Superior temporal gyrus (tissue), 1 donor: ENCODE measurements around the gene LTB.

ENCODE experiments used
- DNase-seq: peaks from one replicate; pipeline ENCODE4 v3.0.0-alpha.2; 2016; ENCODE audit errors: extremely low spot score

LTB gene

GRCh38 chr6:31582230-31582643 lies at the start of gene LTB:
TSS of gene LTB (minus strand) at chr6:31582424. CDS start at chr6:31582417, 7 bp downstream.
- no peak for DNase-seq

GRCh38 chr6:31631681-31632278 lies 49.6 kb upstream of the LTB start:
- DNase-seq = no peak

GRCh38 chr6:31631209-31631608 lies 49.0 kb upstream of the LTB start:
- DNase-seq = no peak

GRCh38 chr6:31630177-31630934 lies 48.1 kb upstream of the LTB start:
- no peak for DNase-seq

- DNase-seq = no peak
Measured at GRCh38 chr6:31629014-31629413, 46.8 kb upstream of the LTB start.

- no peak for DNase-seq
Measured at GRCh38 chr6:31627690-31628287, 45.6 kb upstream of the LTB start.

GRCh38 chr6:31626952-31627351 lies 44.7 kb upstream of the LTB start:
- no peak for DNase-seq

GRCh38 chr6:31624070-31624469 lies 41.8 kb upstream of the LTB start:
- DNase-seq = no peak

GRCh38 chr6:31622684-31623091 lies 40.5 kb upstream of the LTB start:
- DNase-seq = no peak

- DNase-seq = no peak
Measured at GRCh38 chr6:31621991-31622390, 39.8 kb upstream of the LTB start.

GRCh38 chr6:31621320-31621939 lies 39.2 kb upstream of the LTB start:
- DNase-seq = peak; percentile 42

GRCh38 chr6:31620586-31621319 lies 38.5 kb upstream of the LTB start, which contains the start of gene PRRC2A:
TSS of gene PRRC2A (plus strand) at chr6:31620715. CDS start at chr6:31622790, 2,075 bp downstream.
- DNase-seq = peak; percentile 63

- DNase-seq = peak; percentile 98
Measured at GRCh38 chr6:31619805-31620585, 37.8 kb upstream of the LTB start.

GRCh38 chr6:31617010-31617409 lies 34.8 kb upstream of the LTB start:
- no peak for DNase-seq

- DNase-seq = no peak
Measured at GRCh38 chr6:31615748-31616147, 33.5 kb upstream of the LTB start.

- no peak for DNase-seq
Measured at GRCh38 chr6:31614684-31615578, 32.7 kb upstream of the LTB start, which contains the start of gene AIF1. TSS of gene AIF1 (plus strand) at chr6:31615234. CDS start at chr6:31615330, 96 bp downstream.

GRCh38 chr6:31614075-31614619 lies 31.9 kb upstream of the LTB start:
- DNase-seq = no peak

- DNase-seq = no peak
Measured at GRCh38 chr6:31610968-31611367, 28.7 kb upstream of the LTB start.
